ENCODE data around the gene NCKAP1.
"Not testable (repeated sequence)": the region's sequence is repeated elsewhere in the genome, so short reads cannot be mapped to it uniquely, and the experiment has no call there.

NCKAP1 gene

GRCh38 chr2:183057333-183057985 lies 19.2 kb upstream of the NCKAP1 start:
- Histone ChIP-seq H4K20me1 (ENCODE audit: insufficient read depth, low read length, poor library complexity, severe bottlenecking) (no peaks in the 10 kb centered on the region), H2AFZ (ENCODE audit: low read length) (no peak overlapping the region), H3K9me2 (replicated peaks; ENCODE audit: low read depth, low read length) (no peaks in the 10 kb centered on the region), H3K9me3 (ENCODE audit: insufficient read depth, low read depth, low read length) (no peaks in the 10 kb centered on the region), H3K4me1 (ENCODE audit: insufficient read depth, low read length, poor library complexity, severe bottlenecking) (no peaks in the 10 kb centered on the region), H3F3A (ENCODE audit: low read depth) (no peaks in the 10 kb centered on the region), H3K79me2 (ENCODE audit: insufficient read depth, low read length) (no peaks in the 10 kb centered on the region), H3K27me3 (ENCODE audit: insufficient read depth, low read length, poor library complexity, severe bottlenecking) (no peaks in the 10 kb centered on the region), H3K36me3 (ENCODE audit: insufficient read depth, low read length) (no peaks in the 10 kb centered on the region), H3K9ac (ENCODE audit: low read depth, low read length, poor library complexity, severe bottlenecking) (no peak overlapping the region), H3K4me2 (ENCODE audit: low read depth, low read length, poor library complexity, severe bottlenecking) (no peak overlapping the region), H3K4me3 (ENCODE audit: low read length, poor library complexity, severe bottlenecking) (no peak overlapping the region)
- TF ChIP-seq EZH2phosphoT487 (IDR thresholded peaks at IDR 0.05; ENCODE audit: borderline replicate concordance) (no peak), CTCF (conservative IDR thresholded peaks at IDR 0.05; ENCODE audit: low read length) (no peak)

GRCh38 chr2:183049420-183049819 lies 11.2 kb upstream of the NCKAP1 start:
- Histone ChIP-seq H3K4me2 (ENCODE audit: low read depth, low read length, poor library complexity, severe bottlenecking) (no peak overlapping the region), H3K36me3 (ENCODE audit: insufficient read depth, low read length) (no peaks in the 10 kb centered on the region), H3K9ac (ENCODE audit: low read depth, low read length, poor library complexity, severe bottlenecking) (no peak overlapping the region), H3K4me1 (ENCODE audit: insufficient read depth, low read length, poor library complexity, severe bottlenecking) (no peaks in the 10 kb centered on the region), H3K9me2 (replicated peaks; ENCODE audit: low read depth, low read length) (no peaks in the 10 kb centered on the region), H2AFZ (ENCODE audit: low read length) (no peak overlapping the region), H3K4me3 (ENCODE audit: low read length, poor library complexity, severe bottlenecking) (no peak overlapping the region), H3F3A (ENCODE audit: low read depth) (no peaks in the 10 kb centered on the region), H3K9me3 (ENCODE audit: insufficient read depth, low read depth, low read length) (no peaks in the 10 kb centered on the region), H3K79me2 (ENCODE audit: insufficient read depth, low read length) (no peaks in the 10 kb centered on the region), H4K20me1 (ENCODE audit: insufficient read depth, low read length, poor library complexity, severe bottlenecking) (no peaks in the 10 kb centered on the region), H3K27me3 (ENCODE audit: insufficient read depth, low read length, poor library complexity, severe bottlenecking) (no peaks in the 10 kb centered on the region)
- TF ChIP-seq CTCF (conservative IDR thresholded peaks at IDR 0.05; ENCODE audit: low read length) (no peak), EZH2phosphoT487 (IDR thresholded peaks at IDR 0.05; ENCODE audit: borderline replicate concordance) (no peak)

- H3K79me2 ChIP-seq (ENCODE audit: insufficient read depth, low read length); H3K9me2 ChIP-seq (replicated peaks; ENCODE audit: low read depth, low read length); H3K9ac ChIP-seq (ENCODE audit: low read depth, low read length, poor library complexity, severe bottlenecking); H2AFZ ChIP-seq (ENCODE audit: low read length); H3K9me3 ChIP-seq (ENCODE audit: insufficient read depth, low read depth, low read length); H3K27me3 ChIP-seq (ENCODE audit: insufficient read depth, low read length, poor library complexity, severe bottlenecking); H3K36me3 ChIP-seq (ENCODE audit: insufficient read depth, low read length); H4K20me1 ChIP-seq (ENCODE audit: insufficient read depth, low read length, poor library complexity, severe bottlenecking); H3K4me3 ChIP-seq (ENCODE audit: low read length, poor library complexity, severe bottlenecking); H3F3A ChIP-seq (ENCODE audit: low read depth); H3K4me2 ChIP-seq (ENCODE audit: low read depth, low read length, poor library complexity, severe bottlenecking); H3K4me1 ChIP-seq (ENCODE audit: insufficient read depth, low read length, poor library complexity, severe bottlenecking): not testable (repeated sequence)
Measured at GRCh38 chr2:183047486-183048125, 9.3 kb upstream of the NCKAP1 start.

GRCh38 chr2:183043580-183043979 lies 5.3 kb upstream of the NCKAP1 start:
- not testable (repeated sequence) for H3K36me3 ChIP-seq (ENCODE audit: insufficient read depth, low read length); H4K20me1 ChIP-seq (ENCODE audit: insufficient read depth, low read length, poor library complexity, severe bottlenecking); H3K27me3 ChIP-seq (ENCODE audit: insufficient read depth, low read length, poor library complexity, severe bottlenecking); H3K4me2 ChIP-seq (ENCODE audit: low read depth, low read length, poor library complexity, severe bottlenecking); H3K4me3 ChIP-seq (ENCODE audit: low read length, poor library complexity, severe bottlenecking); H3K79me2 ChIP-seq (ENCODE audit: insufficient read depth, low read length); H3F3A ChIP-seq (ENCODE audit: low read depth); H3K4me1 ChIP-seq (ENCODE audit: insufficient read depth, low read length, poor library complexity, severe bottlenecking); H3K9me2 ChIP-seq (replicated peaks; ENCODE audit: low read depth, low read length); H2AFZ ChIP-seq (ENCODE audit: low read length); H3K9me3 ChIP-seq (ENCODE audit: insufficient read depth, low read depth, low read length); H3K9ac ChIP-seq (ENCODE audit: low read depth, low read length, poor library complexity, severe bottlenecking)

All from Loucy (cell line).